Testis (tissue), 3 donors: ENCODE measurements around the gene CACNA2D1. TPM values are rescaled to one million over a fixed set of nuclear protein-coding genes. Genes with fewer than 3 reads are reported as not detected.

Experiments used
- DNase-seq: peaks from one replicate; pipeline ENCODE4 v3.0.0-alpha.2; 2019
- H3K27ac ChIP-seq, 2 donors: fragments of 200-600 bp; sonication (generic); one replicate each; pipeline ENCODE4 v1.5.1; 2019
- H3K27me3 ChIP-seq: fragments of 200-600 bp; sonication (generic); one replicate; pipeline ENCODE4 v1.5.1; 2019
- H3K36me3 ChIP-seq: fragments of 200-600 bp; sonication (generic); one replicate; pipeline ENCODE4 v1.5.1; 2017; ENCODE audit warnings: low read depth; ENCODE audit errors: missing control alignments
- H3K4me1 ChIP-seq: fragments of 200-600 bp; sonication (generic); one replicate; pipeline ENCODE4 v1.5.1; 2019
- H3K4me3 ChIP-seq, 2 donors: fragments of 200-600 bp; sonication (generic); one replicate each; pipeline ENCODE4 v1.5.1; 2017 to 2019
- H3K9me3 ChIP-seq: fragments of 200-600 bp; sonication (generic); one replicate; pipeline ENCODE4 v1.5.1; 2017
- POLR2A ChIP-seq: fragments of 450-650 bp; IDR thresholded peaks from one replicate; pipeline ENCODE4 v1.6.1; 2017; ENCODE audit warnings: antibody characterized with exemption, mild to moderate bottlenecking, moderate library complexity
- WGBS, 2 donors: methylation state at CpG; one replicate each; pipeline ENCODE4 v1.1.5; 2018; 5-methylcytosine and 5-hydroxymethylcytosine counted together
- intact Hi-C: fragments of 100-400 bp; cut with DNase I; formaldehyde crosslinking; loops from one replicate; pipeline ENCODE4 v1.15.1; 2023; ENCODE audit warnings: low total_unique reads
- polyA plus RNA-seq: library from polyadenylated mRNA; stranded (reverse); fragments of 350-450 nt; fragmentation: Illumina TruSeq; extraction: RNeasy Lipid Tissue Mini Kit (QIAGEN cat#74804); gene quantifications from one replicate; pipeline ENCODE4 v1.2.3, GENCODE V29; 2014; ENCODE audit warnings: low read depth, low replicate concordance; ENCODE audit not compliant: insufficient read depth
- total RNA-seq, 2 donors: library from RNA; depleted of rRNA; stranded (reverse); fragments of >200 nt; gene quantifications; one replicate each; pipeline ENCODE4 v1.2.3, GENCODE V29; 2016
- TF ChIP-seq, protein P1 (sequence below), 3 experiments: fragments of 450-650 bp in 2 of 3; fragments of 200-600 bp in 1 of 3; sonication (generic) in 1 of 3; IDR thresholded peaks; one replicate each; pipeline ENCODE4 v1.5.1; 2016 to 2019; ENCODE audit warnings: antibody characterized with exemption in 3 of 3, mild to moderate bottlenecking in 2 of 3, moderate library complexity in 1 of 3

Gene CACNA2D1
- total and polyA plus RNA-seq, 3 donors from 2014 or later, result 5.4 to 29.1 (median 28.0) TPM

DNA sequence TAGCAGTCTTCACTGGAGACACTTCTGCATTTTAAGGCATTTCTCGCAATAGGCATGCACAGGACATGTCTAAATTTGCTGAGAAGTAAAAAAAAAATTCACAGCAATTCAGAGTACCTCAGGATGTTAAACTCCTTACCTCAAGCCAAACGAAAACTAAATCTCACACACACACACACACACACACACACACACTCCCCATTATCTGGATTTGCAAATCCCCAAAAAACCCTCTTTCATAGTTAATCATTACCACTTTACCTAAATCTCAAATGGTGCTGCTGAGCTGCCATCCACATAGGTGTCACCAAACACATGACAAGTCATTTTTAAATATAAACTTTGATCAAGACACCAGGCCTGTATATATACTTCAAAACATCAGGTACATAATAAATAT is 31.8 kb downstream of the CACNA2D1 start:
- 79 to 84% methylated on average over 2 of the region's 2 CpGs for WGBS, 2 donors
- H3K4me3 ChIP-seq, result no peak overlapping the region
- no peaks in the 10 kb centered on the region for H3K4me1 ChIP-seq
- DNase-seq, result no peak
- no peak for TF ChIP-seq POLR2A
- TF ChIP-seq, protein P1, sequence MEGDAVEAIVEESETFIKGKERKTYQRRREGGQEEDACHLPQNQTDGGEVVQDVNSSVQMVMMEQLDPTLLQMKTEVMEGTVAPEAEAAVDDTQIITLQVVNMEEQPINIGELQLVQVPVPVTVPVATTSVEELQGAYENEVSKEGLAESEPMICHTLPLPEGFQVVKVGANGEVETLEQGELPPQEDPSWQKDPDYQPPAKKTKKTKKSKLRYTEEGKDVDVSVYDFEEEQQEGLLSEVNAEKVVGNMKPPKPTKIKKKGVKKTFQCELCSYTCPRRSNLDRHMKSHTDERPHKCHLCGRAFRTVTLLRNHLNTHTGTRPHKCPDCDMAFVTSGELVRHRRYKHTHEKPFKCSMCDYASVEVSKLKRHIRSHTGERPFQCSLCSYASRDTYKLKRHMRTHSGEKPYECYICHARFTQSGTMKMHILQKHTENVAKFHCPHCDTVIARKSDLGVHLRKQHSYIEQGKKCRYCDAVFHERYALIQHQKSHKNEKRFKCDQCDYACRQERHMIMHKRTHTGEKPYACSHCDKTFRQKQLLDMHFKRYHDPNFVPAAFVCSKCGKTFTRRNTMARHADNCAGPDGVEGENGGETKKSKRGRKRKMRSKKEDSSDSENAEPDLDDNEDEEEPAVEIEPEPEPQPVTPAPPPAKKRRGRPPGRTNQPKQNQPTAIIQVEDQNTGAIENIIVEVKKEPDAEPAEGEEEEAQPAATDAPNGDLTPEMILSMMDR (IDR thresholded peaks at IDR 0.05), result no peak
- no peak overlapping the region for H3K27ac ChIP-seq
- no peaks in the 10 kb centered on the region for H3K36me3 ChIP-seq
- no peaks in the 10 kb centered on the region for H3K9me3 ChIP-seq
- no peaks in the 10 kb centered on the region for H3K27me3 ChIP-seq
- intact Hi-C loops, result no loop called here

- TF ChIP-seq, protein P1 (IDR thresholded peaks at IDR 0.05), result no peak
- TF ChIP-seq POLR2A, result no peak
- no peak overlapping the region for H3K27ac ChIP-seq
- no peak overlapping the region for H3K4me3 ChIP-seq
- 88 to 94% methylated on average over 10 of the region's 10 CpGs for WGBS, 2 donors
- H3K36me3 ChIP-seq, result no peaks in the 10 kb centered on the region
- no peaks in the 10 kb centered on the region for H3K27me3 ChIP-seq
- DNase-seq, result no peak
- intact Hi-C loops, result no loop called here
- no peaks in the 10 kb centered on the region for H3K9me3 ChIP-seq
- H3K4me1 ChIP-seq, result no peaks in the 10 kb centered on the region
Observed at GRCh38 chr7:82410461-82410860, 33.1 kb downstream of the CACNA2D1 start.

DNA sequence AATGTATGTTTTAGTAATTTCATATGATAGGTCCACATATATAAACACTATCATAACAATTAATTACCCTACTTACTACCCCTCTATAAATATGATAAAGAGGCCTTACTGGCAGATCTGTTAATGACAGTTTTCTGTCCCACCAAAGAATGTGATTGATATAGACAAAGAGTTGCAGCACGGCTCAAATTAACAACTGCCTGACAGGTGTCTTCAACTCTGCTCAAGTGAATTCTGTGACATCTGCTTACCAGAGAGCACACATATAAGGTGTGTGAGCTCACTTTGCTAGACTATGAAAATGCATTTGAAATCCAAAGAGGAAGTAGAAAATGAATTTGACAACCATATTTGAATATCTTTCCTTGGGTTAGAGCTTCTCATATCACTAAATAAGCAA is 36.6 kb downstream of the CACNA2D1 start:
- no peak for DNase-seq
- H3K36me3 ChIP-seq, result no peaks in the 10 kb centered on the region
- intact Hi-C loops, result no loop called here
- no peaks in the 10 kb centered on the region for H3K4me1 ChIP-seq
- TF ChIP-seq POLR2A, result no peak
- TF ChIP-seq, protein P1 (IDR thresholded peaks at IDR 0.05), result no peak
- H3K9me3 ChIP-seq, result no peaks in the 10 kb centered on the region
- no peaks in the 10 kb centered on the region for H3K27me3 ChIP-seq
- 95% methylated on average over 1 of the region's 1 CpG for WGBS, 2 donors
- no peak overlapping the region for H3K27ac ChIP-seq
- no peak overlapping the region for H3K4me3 ChIP-seq

DNA sequence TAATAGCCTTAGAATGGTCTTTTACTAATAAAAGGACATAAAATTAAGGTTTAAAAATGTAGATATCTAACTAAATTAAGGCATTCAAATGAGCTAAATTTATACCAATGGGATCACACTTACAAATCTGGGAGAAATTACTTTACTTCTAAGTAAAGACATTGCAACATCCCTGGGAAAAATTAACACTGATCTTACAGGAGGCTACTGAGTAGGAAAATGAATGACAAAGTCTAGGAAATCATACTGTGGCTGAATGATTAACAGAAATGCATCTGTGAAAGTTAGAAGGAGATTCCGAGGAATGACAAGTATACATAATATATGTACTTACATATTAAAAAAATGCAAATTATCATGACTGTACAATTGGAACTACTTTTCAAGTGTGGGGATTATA is 38.3 kb downstream of the CACNA2D1 start:
- Histone ChIP-seq H3K4me3 (no peak overlapping the region), H3K27me3 (no peaks in the 10 kb centered on the region), H3K27ac (no peak overlapping the region), H3K4me1 (no peaks in the 10 kb centered on the region), H3K9me3 (no peaks in the 10 kb centered on the region), H3K36me3 (no peaks in the 10 kb centered on the region)
- TF ChIP-seq, protein P1 (IDR thresholded peaks at IDR 0.05), result no peak
- no peak for TF ChIP-seq POLR2A
- 90 to 94% methylated on average over 1 of the region's 1 CpG for WGBS, 2 donors
- intact Hi-C loops, result no loop called here
- no peak for DNase-seq

GRCh38 chr7:82404652-82405051 is 38.9 kb downstream of the CACNA2D1 start:
- 73 to 82% methylated on average over 2 of the region's 2 CpGs for WGBS, 2 donors
- no peak for TF ChIP-seq POLR2A
- TF ChIP-seq, protein P1 (IDR thresholded peaks at IDR 0.05), result no peak
- no peak overlapping the region for H3K27ac ChIP-seq
- H3K27me3 ChIP-seq, result no peaks in the 10 kb centered on the region
- H3K36me3 ChIP-seq, result no peaks in the 10 kb centered on the region
- no peaks in the 10 kb centered on the region for H3K9me3 ChIP-seq
- intact Hi-C loops, result no loop called here
- no peak for DNase-seq
- H3K4me1 ChIP-seq, result no peaks in the 10 kb centered on the region
- H3K4me3 ChIP-seq, result no peak overlapping the region
